ENCODE data around the gene AQP2. TPM values are rescaled to one million over a fixed set of nuclear protein-coding genes. Genes with fewer than 3 reads are reported as not detected.

Gene AQP2
- total RNA-seq, 1 experiment from 2014 or later, result not detected

DNA sequence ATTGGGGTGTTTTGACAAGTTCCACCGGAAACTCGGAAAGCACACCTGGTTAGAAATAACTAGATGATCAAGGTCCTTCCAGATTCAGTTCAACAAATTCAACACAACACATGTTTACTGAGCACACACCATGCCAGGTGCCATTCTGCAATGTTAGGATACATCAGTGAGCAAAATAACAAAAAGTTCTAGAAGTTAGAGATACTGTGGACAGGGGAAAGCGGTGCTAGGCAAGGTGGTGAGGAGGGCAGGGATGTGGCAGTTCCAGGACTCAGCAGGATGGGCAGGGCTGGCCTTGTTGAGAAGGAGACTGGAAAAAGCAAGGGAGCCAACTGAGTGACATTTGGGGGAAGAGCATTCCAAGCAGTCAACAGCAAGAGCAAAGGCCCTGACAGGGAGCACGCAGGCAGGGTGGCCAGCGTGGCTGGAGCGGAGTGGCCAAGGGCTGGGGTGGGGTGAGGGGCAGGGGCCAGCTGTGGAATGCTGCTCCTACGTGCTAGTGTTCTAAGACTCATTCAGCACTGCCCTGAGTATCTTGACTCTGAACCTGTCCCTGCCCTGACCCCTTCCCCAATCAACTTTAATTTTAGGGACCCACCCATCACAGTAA lies 27.4 kb upstream of the AQP2 start:
- Mint-ChIP-seq H3K9me3 (ENCODE audit: unreplicated experiment) (no peaks in the 10 kb centered on the region), H3K36me3 (ENCODE audit: insufficient read depth, unreplicated experiment) (no peaks in the 10 kb centered on the region), H3K27ac (ENCODE audit: low read depth, unreplicated experiment) (no peak overlapping the region), H3K4me1 (ENCODE audit: insufficient read depth, unreplicated experiment) (peaks cover 7% of the 10 kb centered on the region), H3K4me3 (ENCODE audit: unreplicated experiment) (no peak overlapping the region), H3K27me3 (ENCODE audit: insufficient read depth, unreplicated experiment) (no peaks in the 10 kb centered on the region)
- intact Hi-C loops (cut with micrococcal nuclease), result no loop called here
- BruUV-seq (replicated peaks), result no TSS peak
- ChIA-PET CTCF (no interaction called here), POLR2A (no interaction called here)
- TF ChIP-seq, protein P1, sequence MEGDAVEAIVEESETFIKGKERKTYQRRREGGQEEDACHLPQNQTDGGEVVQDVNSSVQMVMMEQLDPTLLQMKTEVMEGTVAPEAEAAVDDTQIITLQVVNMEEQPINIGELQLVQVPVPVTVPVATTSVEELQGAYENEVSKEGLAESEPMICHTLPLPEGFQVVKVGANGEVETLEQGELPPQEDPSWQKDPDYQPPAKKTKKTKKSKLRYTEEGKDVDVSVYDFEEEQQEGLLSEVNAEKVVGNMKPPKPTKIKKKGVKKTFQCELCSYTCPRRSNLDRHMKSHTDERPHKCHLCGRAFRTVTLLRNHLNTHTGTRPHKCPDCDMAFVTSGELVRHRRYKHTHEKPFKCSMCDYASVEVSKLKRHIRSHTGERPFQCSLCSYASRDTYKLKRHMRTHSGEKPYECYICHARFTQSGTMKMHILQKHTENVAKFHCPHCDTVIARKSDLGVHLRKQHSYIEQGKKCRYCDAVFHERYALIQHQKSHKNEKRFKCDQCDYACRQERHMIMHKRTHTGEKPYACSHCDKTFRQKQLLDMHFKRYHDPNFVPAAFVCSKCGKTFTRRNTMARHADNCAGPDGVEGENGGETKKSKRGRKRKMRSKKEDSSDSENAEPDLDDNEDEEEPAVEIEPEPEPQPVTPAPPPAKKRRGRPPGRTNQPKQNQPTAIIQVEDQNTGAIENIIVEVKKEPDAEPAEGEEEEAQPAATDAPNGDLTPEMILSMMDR (IDR thresholded peaks at IDR 0.05; ENCODE audit: unreplicated experiment), result no peak
- DNase-seq (ENCODE audit: unreplicated experiment), result no peak

GRCh38 chr12:49923880-49924556 lies 26.5 kb upstream of the AQP2 start:
- TF ChIP-seq, protein P1 (IDR thresholded peaks at IDR 0.05; ENCODE audit: unreplicated experiment), result no peak
- Mint-ChIP-seq H3K36me3 (ENCODE audit: insufficient read depth, unreplicated experiment) (no peaks in the 10 kb centered on the region), H3K9me3 (ENCODE audit: unreplicated experiment) (no peaks in the 10 kb centered on the region), H3K27me3 (ENCODE audit: insufficient read depth, unreplicated experiment) (no peaks in the 10 kb centered on the region), H3K4me1 (ENCODE audit: insufficient read depth, unreplicated experiment) (peaks cover 12% of the 10 kb centered on the region), H3K27ac (ENCODE audit: low read depth, unreplicated experiment) (no peak overlapping the region), H3K4me3 (ENCODE audit: unreplicated experiment) (no peak overlapping the region)
- BruUV-seq (replicated peaks), result no TSS peak
- DNase-seq (ENCODE audit: unreplicated experiment), result no peak
- POLR2A ChIA-PET, result no interaction called here
- CTCF ChIA-PET, result interaction anchor here (0.6 to 0.7 kb wide), 2 partner anchors 106 to 148 kb away, joined by 3 read pairs; no protein-coding TSS in a partner anchor
- intact Hi-C loops (cut with micrococcal nuclease), result no loop called here

DNA sequence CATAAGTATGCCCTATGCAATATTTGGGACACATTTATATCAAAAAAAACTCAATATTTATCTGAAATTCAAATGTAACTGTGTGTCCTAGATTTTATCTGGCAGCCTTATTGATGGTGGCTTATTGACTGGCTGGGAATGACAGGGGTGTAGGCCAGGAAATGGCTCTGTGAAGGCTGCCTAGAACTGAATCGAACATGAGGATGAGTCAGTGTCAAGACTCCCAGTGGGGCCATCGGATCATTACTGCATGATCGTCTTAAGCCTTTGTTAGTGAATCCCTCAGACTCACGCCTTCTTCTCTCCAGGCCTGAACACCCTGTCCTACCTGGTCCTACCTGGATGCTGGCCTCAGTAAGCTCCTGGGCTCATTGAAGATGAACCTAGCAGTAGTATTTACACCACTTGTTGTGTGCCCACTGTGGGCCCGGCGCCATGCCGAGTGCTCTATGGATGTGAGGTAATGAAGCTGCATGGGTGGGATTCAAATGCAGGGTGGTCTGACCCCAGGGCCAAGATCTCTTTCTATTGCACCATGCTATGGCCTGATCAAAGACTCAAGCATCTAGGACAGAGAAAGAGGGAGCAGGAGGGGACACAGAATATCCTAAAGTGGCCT lies 25.8 kb upstream of the AQP2 start:
- TF ChIP-seq, protein P1 (IDR thresholded peaks at IDR 0.05; ENCODE audit: unreplicated experiment), result no peak
- no peaks in the 10 kb centered on the region for H3K36me3 Mint-ChIP-seq (ENCODE audit: insufficient read depth, unreplicated experiment)
- H3K4me1 Mint-ChIP-seq (ENCODE audit: insufficient read depth, unreplicated experiment), result peaks cover 12% of the 10 kb centered on the region
- no TSS peak for BruUV-seq (replicated peaks)
- DNase-seq (ENCODE audit: unreplicated experiment), result no peak
- ChIA-PET POLR2A (no interaction called here), CTCF (interaction anchor here (0.7 kb wide), 1 partner anchor 147 kb away, joined by 3 read pairs; no protein-coding TSS in a partner anchor)
- H3K9me3 Mint-ChIP-seq (ENCODE audit: unreplicated experiment), result no peaks in the 10 kb centered on the region
- no peak overlapping the region for H3K27ac Mint-ChIP-seq (ENCODE audit: low read depth, unreplicated experiment)
- no peaks in the 10 kb centered on the region for H3K27me3 Mint-ChIP-seq (ENCODE audit: insufficient read depth, unreplicated experiment)
- H3K4me3 Mint-ChIP-seq (ENCODE audit: unreplicated experiment), result no peak overlapping the region
- intact Hi-C loops (cut with micrococcal nuclease), result no loop called here

GRCh38 chr12:49925433-49926204 lies 24.9 kb upstream of the AQP2 start:
- ChIA-PET POLR2A (interaction anchor here (0.6 kb wide), 1 partner anchor 1153 kb away, joined by 3 read pairs; no protein-coding TSS in a partner anchor), CTCF (interaction anchor here (0.7 kb wide), 1 partner anchor 57 kb away, joined by 3 read pairs; no protein-coding TSS in a partner anchor)
- H3K4me1 Mint-ChIP-seq (ENCODE audit: insufficient read depth, unreplicated experiment), result peaks cover 12% of the 10 kb centered on the region
- H3K9me3 Mint-ChIP-seq (ENCODE audit: unreplicated experiment), result no peaks in the 10 kb centered on the region
- TF ChIP-seq, protein P1 (IDR thresholded peaks at IDR 0.05; ENCODE audit: unreplicated experiment), result no peak
- intact Hi-C loops (cut with micrococcal nuclease), result no loop called here
- H3K27me3 Mint-ChIP-seq (ENCODE audit: insufficient read depth, unreplicated experiment), result no peaks in the 10 kb centered on the region
- no TSS peak for BruUV-seq (replicated peaks)
- DNase-seq (ENCODE audit: unreplicated experiment), result no peak
- no peak overlapping the region for H3K4me3 Mint-ChIP-seq (ENCODE audit: unreplicated experiment)
- H3K27ac Mint-ChIP-seq (ENCODE audit: low read depth, unreplicated experiment), result no peak overlapping the region
- H3K36me3 Mint-ChIP-seq (ENCODE audit: insufficient read depth, unreplicated experiment), result no peaks in the 10 kb centered on the region
